ENCODE results near the gene COL11A1. TPM values are rescaled to one million over a fixed set of nuclear protein-coding genes. Genes with fewer than 3 reads are reported as not detected.

Gene COL11A1
- total RNA-seq, 1 experiment from 2014 or later, result not detected

GRCh38 chr1:102853701-102854187 is 254.6 kb downstream of the COL11A1 start:
- Mint-ChIP-seq H3K9me3 (ENCODE audit: unreplicated experiment) (peaks cover 14% of the 10 kb centered on the region), H3K4me3 (ENCODE audit: unreplicated experiment) (no peak overlapping the region), H3K36me3 (ENCODE audit: insufficient read depth, unreplicated experiment) (no peaks in the 10 kb centered on the region), H3K27ac (ENCODE audit: unreplicated experiment) (no peak overlapping the region), H3K27me3 (ENCODE audit: insufficient read depth, unreplicated experiment) (no peaks in the 10 kb centered on the region), H3K4me1 (ENCODE audit: low read depth, unreplicated experiment) (peaks cover 12% of the 10 kb centered on the region)
- no TSS peak for BruUV-seq (replicated peaks)
- no peak for TF ChIP-seq CTCF (IDR thresholded peaks at IDR 0.05; ENCODE audit: insufficient read depth in 1 of 2, low read depth in 1 of 2, low read length in 1 of 2, severe bottlenecking in 1 of 2, unreplicated experiment in 1 of 2)
- no peak for DNase-seq
- Histone ChIP-seq H3K4me3 (ENCODE audit: low read depth, low read length) (no peak overlapping the region), H3K27me3 (replicated peaks; ENCODE audit: control insufficient read depth, insufficient read depth, low read length) (no peaks in the 10 kb centered on the region), H3K4me1 (peaks cover 21% of the 10 kb centered on the region), H3K9me3 (no peaks in the 10 kb centered on the region), H3K36me3 (ENCODE audit: control insufficient read depth, insufficient read depth, low read length) (no peaks in the 10 kb centered on the region)
- CTCF ChIA-PET, result no interaction called here
- POLR2A ChIA-PET, result no interaction called here
- intact Hi-C loops (cut with micrococcal nuclease; ENCODE audit: unreplicated experiment), result no loop called here

- H3K4me1 ChIP-seq, result peaks cover 15% of the 10 kb centered on the region
- CTCF ChIA-PET, result no interaction called here
- BruUV-seq (replicated peaks), result no TSS peak
- no peaks in the 10 kb centered on the region for H3K9me3 ChIP-seq
- H3K27me3 ChIP-seq (replicated peaks; ENCODE audit: control insufficient read depth, insufficient read depth, low read length), result no peaks in the 10 kb centered on the region
- no peak for DNase-seq
- no peak for TF ChIP-seq CTCF (IDR thresholded peaks at IDR 0.05; ENCODE audit: insufficient read depth in 1 of 2, low read depth in 1 of 2, low read length in 1 of 2, severe bottlenecking in 1 of 2, unreplicated experiment in 1 of 2)
- Mint-ChIP-seq H3K9me3 (ENCODE audit: unreplicated experiment) (peaks cover 14% of the 10 kb centered on the region), H3K4me3 (ENCODE audit: unreplicated experiment) (no peak overlapping the region), H3K27me3 (ENCODE audit: insufficient read depth, unreplicated experiment) (no peaks in the 10 kb centered on the region), H3K4me1 (ENCODE audit: low read depth, unreplicated experiment) (peaks cover 9% of the 10 kb centered on the region), H3K36me3 (ENCODE audit: insufficient read depth, unreplicated experiment) (no peaks in the 10 kb centered on the region), H3K27ac (ENCODE audit: unreplicated experiment) (no peak overlapping the region)
- H3K4me3 ChIP-seq (ENCODE audit: low read depth, low read length), result no peak overlapping the region
- H3K36me3 ChIP-seq (ENCODE audit: control insufficient read depth, insufficient read depth, low read length), result no peaks in the 10 kb centered on the region
- POLR2A ChIA-PET, result no interaction called here
- intact Hi-C loops (cut with micrococcal nuclease; ENCODE audit: unreplicated experiment), result no loop called here
Measured at GRCh38 chr1:102853136-102853535, 255.2 kb downstream of the COL11A1 start.

- Histone ChIP-seq H3K27me3 (replicated peaks; ENCODE audit: control insufficient read depth, insufficient read depth, low read length) (no peaks in the 10 kb centered on the region), H3K36me3 (ENCODE audit: control insufficient read depth, insufficient read depth, low read length) (no peaks in the 10 kb centered on the region), H3K4me1 (peaks cover 9% of the 10 kb centered on the region), H3K9me3 (no peaks in the 10 kb centered on the region), H3K4me3 (ENCODE audit: low read depth, low read length) (no peak overlapping the region)
- H3K9me3 Mint-ChIP-seq (ENCODE audit: unreplicated experiment), result peaks cover 14% of the 10 kb centered on the region
- no peaks in the 10 kb centered on the region for H3K36me3 Mint-ChIP-seq (ENCODE audit: insufficient read depth, unreplicated experiment)
- H3K27ac Mint-ChIP-seq (ENCODE audit: unreplicated experiment), result no peak overlapping the region
- no peak for DNase-seq
- peaks cover 5% of the 10 kb centered on the region for H3K4me1 Mint-ChIP-seq (ENCODE audit: low read depth, unreplicated experiment)
- no TSS peak for BruUV-seq (replicated peaks)
- ChIA-PET CTCF (no interaction called here), POLR2A (no interaction called here)
- TF ChIP-seq CTCF (IDR thresholded peaks at IDR 0.05; ENCODE audit: insufficient read depth in 1 of 2, low read depth in 1 of 2, low read length in 1 of 2, severe bottlenecking in 1 of 2, unreplicated experiment in 1 of 2), result no peak
- intact Hi-C loops (cut with micrococcal nuclease; ENCODE audit: unreplicated experiment), result no loop called here
- no peak overlapping the region for H3K4me3 Mint-ChIP-seq (ENCODE audit: unreplicated experiment)
- no peaks in the 10 kb centered on the region for H3K27me3 Mint-ChIP-seq (ENCODE audit: insufficient read depth, unreplicated experiment)
Measured at GRCh38 chr1:102852613-102853012, 255.7 kb downstream of the COL11A1 start.
